GM12801 (cell line): ENCODE measurements around the gene LAMA2.

Source experiments
- CTCF ChIP-seq: IDR thresholded peaks from one replicate; pipeline ENCODE4 v1.5.1; 2011; ENCODE audit warnings: control low read depth; ENCODE audit not compliant: insufficient read length; ENCODE audit errors: extremely low read depth

Gene LAMA2

GRCh38 chr6:129492260-129492659, 609.3 kb downstream of the LAMA2 start:
- no peak for TF ChIP-seq CTCF

- TF ChIP-seq CTCF = no peak
These were observed 610.5 kb downstream of the LAMA2 start for GRCh38 chr6:129493354-129493902.

- TF ChIP-seq CTCF = no peak
These were observed 611.2 kb downstream of the LAMA2 start for GRCh38 chr6:129494099-129494498.

- no peak for TF ChIP-seq CTCF
These were observed 611.6 kb downstream of the LAMA2 start for GRCh38 chr6:129494586-129494985.

- TF ChIP-seq CTCF = no peak
These were observed 612.7 kb downstream of the LAMA2 start for GRCh38 chr6:129495652-129496051.

- no peak for TF ChIP-seq CTCF
These were observed 614.8 kb downstream of the LAMA2 start for GRCh38 chr6:129497481-129498441.

- no peak for TF ChIP-seq CTCF
These were observed 615.6 kb downstream of the LAMA2 start for GRCh38 chr6:129498541-129498940.
